OCI-LY1 (cell line): Measurements from ENCODE around the gene SETD1A.

ENCODE experiments used
- H2AFZ ChIP-seq: fragments of 200-600 bp; sonication (generic), shearing (Covaris generic); 2 replicates; pipeline ENCODE4 v1.6.0; 2014; ENCODE audit warnings: antibody characterized with exemption, mild to moderate bottlenecking, low read length
- H3F3A ChIP-seq: fragments of 200-600 bp; sonication (generic), shearing (Covaris generic); 2 replicates; pipeline ENCODE4 v1.6.0; 2014; ENCODE audit warnings: mild to moderate bottlenecking, antibody characterized with exemption, low read length, moderate library complexity; ENCODE audit not compliant: insufficient read depth
- H3K27ac ChIP-seq: fragments of 200-600 bp; sonication (generic); 2 replicates; pipeline ENCODE4 v1.5.1; 2014; ENCODE audit warnings: low read length, mixed run types, mild to moderate bottlenecking, low read depth; ENCODE audit not compliant: poor library complexity, severe bottlenecking
- H3K27me3 ChIP-seq: fragments of 200-600 bp; sonication (generic); 2 replicates; pipeline ENCODE4 v1.6.0; 2014; ENCODE audit warnings: antibody characterized with exemption, mild to moderate bottlenecking, low read length, moderate library complexity; ENCODE audit not compliant: insufficient read depth
- H3K36me3 ChIP-seq: fragments of 200-600 bp; sonication (generic); 2 replicates; pipeline ENCODE4 v1.6.1; 2014; ENCODE audit warnings: mild to moderate bottlenecking, antibody characterized with exemption, low read length, moderate library complexity, mixed read lengths; ENCODE audit not compliant: insufficient read depth
- H3K4me1 ChIP-seq: fragments of 200-600 bp; sonication (generic); 2 replicates; pipeline ENCODE4 v1.5.1; 2014; ENCODE audit warnings: mild to moderate bottlenecking, low read length, moderate library complexity; ENCODE audit not compliant: insufficient read depth, severe bottlenecking
- H3K4me2 ChIP-seq: fragments of 200-600 bp; sonication (generic), shearing (Covaris generic); 2 replicates; pipeline ENCODE4 v1.6.1; 2014; ENCODE audit warnings: low read length
- H3K4me3 ChIP-seq: fragments of 200-600 bp; sonication (generic); 2 replicates; pipeline ENCODE4 v1.5.1; 2014; ENCODE audit warnings: low read length, low read depth, mild to moderate bottlenecking, mixed read lengths; ENCODE audit not compliant: poor library complexity, severe bottlenecking
- H3K79me2 ChIP-seq: fragments of 200-600 bp; shearing (Covaris generic); 2 replicates; pipeline ENCODE4 v1.6.1; 2016; ENCODE audit warnings: mixed run types, low read length, mixed read lengths; ENCODE audit not compliant: insufficient read depth
- H3K9ac ChIP-seq: fragments of 200-600 bp; sonication (generic), shearing (Covaris generic); 2 replicates; pipeline ENCODE4 v1.6.1; 2014; ENCODE audit warnings: mild to moderate bottlenecking, low read length, mixed read lengths
- H3K9me2 ChIP-seq: fragments of 200-600 bp; sonication (generic), shearing (Covaris generic); 2 replicates; pipeline ENCODE4 v1.6.1; 2014; ENCODE audit warnings: low read depth, mild to moderate bottlenecking, low read length, mixed read lengths
- H3K9me3 ChIP-seq: fragments of 200-600 bp; shearing (Covaris generic); 2 replicates; pipeline ENCODE4 v1.6.1; 2014; ENCODE audit warnings: low read length, mixed read lengths
- H4K20me1 ChIP-seq: fragments of 200-600 bp; sonication (generic), shearing (Covaris generic); 2 replicates; pipeline ENCODE4 v1.6.0; 2016; ENCODE audit warnings: mild to moderate bottlenecking, low read length; ENCODE audit not compliant: insufficient read depth
- EZH2 ChIP-seq: fragments of 200-600 bp; sonication (generic), shearing (Covaris generic); IDR thresholded peaks from 2 replicates; pipeline ENCODE4 v1.8.0; 2017; ENCODE audit warnings: borderline replicate concordance, mixed run types, mild to moderate bottlenecking, antibody characterized with exemption, low read length, moderate library complexity, mixed read lengths
- TF ChIP-seq, protein P1 (sequence below): fragments of 200-600 bp; sonication (generic), shearing (Covaris generic); IDR thresholded peaks from 2 replicates; pipeline ENCODE4 v1.5.1; 2017; ENCODE audit warnings: mild to moderate bottlenecking, antibody characterized with exemption, low read length, moderate library complexity, mixed read lengths

SETD1A gene

DNA sequence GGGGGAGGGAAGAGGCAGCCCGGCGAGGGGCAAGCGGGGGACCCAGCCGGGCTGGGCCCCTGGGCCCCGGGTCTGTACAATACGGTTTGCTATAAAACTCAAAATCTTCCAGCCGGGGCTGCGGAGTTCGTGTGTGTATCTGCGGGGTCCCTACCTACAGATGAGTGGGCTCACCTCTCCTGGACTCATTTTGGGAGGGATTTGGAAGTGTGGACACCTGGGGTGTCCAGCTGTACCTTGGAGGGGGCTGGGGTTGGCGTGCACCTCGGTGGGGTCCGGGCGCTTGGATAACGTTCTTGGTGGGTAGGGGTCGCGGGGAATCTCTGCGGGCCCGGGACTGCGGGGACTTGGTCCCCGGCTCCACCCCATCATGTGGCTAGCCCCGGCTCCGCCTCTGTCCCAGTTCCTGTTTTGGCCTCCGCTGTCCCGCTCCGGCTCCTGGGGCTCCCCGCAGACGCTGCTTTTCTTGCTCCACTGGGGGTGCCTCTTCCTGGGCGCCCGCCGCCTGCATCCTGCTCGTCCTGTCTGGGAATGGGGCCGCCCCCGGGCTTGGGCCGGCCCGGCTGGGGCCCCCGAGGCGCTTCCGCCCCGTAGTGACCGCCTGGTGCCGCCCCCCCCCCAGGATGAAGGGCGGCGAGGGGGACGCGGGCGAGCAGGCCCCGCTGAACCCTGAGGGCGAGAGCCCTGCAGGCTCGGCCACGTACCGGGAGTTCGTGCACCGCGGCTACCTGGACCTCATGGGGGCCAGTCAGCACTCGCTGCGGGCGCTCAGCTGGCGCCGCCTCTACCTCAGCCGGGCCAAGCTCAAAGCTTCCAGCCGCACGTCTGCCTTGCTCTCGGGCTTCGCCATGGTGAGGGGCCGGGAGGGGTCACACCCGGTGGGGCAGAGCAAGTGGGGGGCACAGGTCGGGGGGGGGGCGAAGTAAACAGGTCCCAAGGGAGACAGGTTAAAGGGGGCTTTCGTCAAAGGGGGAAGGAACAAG is 8.6 kb upstream of the SETD1A start, which contains the start of gene ORAI3:
ORAI3 (plus strand) TSS at position 402 of the 983 bp plus-strand sequence; CDS start at position 624, 222 bp downstream.
- H3K27ac ChIP-seq = peak within 1 kb of the TSS; percentile 31
- H4K20me1 ChIP-seq = no peaks in the 10 kb centered on the region
- H3F3A ChIP-seq = no peaks in the 10 kb centered on the region
- H3K36me3 ChIP-seq = peaks cover 8% of the 10 kb centered on the region; the same call in 1 of the 2 replicates
- no peak within 1 kb of the TSS for H2AFZ ChIP-seq
- peak within 1 kb of the TSS; percentile 96 for H3K4me2 ChIP-seq
- H3K9me3 ChIP-seq = no peaks in the 10 kb centered on the region
- no peaks in the 10 kb centered on the region for H3K27me3 ChIP-seq
- H3K9ac ChIP-seq = peak within 1 kb of the TSS; percentile 87
- H3K4me1 ChIP-seq = peaks cover 16% of the 10 kb centered on the region
- no peaks in the 10 kb centered on the region for H3K79me2 ChIP-seq
- no peaks in the 10 kb centered on the region for H3K9me2 ChIP-seq
- peak within 1 kb of the TSS; percentile 82 for H3K4me3 ChIP-seq
- TF ChIP-seq, protein P1, sequence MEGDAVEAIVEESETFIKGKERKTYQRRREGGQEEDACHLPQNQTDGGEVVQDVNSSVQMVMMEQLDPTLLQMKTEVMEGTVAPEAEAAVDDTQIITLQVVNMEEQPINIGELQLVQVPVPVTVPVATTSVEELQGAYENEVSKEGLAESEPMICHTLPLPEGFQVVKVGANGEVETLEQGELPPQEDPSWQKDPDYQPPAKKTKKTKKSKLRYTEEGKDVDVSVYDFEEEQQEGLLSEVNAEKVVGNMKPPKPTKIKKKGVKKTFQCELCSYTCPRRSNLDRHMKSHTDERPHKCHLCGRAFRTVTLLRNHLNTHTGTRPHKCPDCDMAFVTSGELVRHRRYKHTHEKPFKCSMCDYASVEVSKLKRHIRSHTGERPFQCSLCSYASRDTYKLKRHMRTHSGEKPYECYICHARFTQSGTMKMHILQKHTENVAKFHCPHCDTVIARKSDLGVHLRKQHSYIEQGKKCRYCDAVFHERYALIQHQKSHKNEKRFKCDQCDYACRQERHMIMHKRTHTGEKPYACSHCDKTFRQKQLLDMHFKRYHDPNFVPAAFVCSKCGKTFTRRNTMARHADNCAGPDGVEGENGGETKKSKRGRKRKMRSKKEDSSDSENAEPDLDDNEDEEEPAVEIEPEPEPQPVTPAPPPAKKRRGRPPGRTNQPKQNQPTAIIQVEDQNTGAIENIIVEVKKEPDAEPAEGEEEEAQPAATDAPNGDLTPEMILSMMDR = no peak
- no peak for TF ChIP-seq EZH2

DNA sequence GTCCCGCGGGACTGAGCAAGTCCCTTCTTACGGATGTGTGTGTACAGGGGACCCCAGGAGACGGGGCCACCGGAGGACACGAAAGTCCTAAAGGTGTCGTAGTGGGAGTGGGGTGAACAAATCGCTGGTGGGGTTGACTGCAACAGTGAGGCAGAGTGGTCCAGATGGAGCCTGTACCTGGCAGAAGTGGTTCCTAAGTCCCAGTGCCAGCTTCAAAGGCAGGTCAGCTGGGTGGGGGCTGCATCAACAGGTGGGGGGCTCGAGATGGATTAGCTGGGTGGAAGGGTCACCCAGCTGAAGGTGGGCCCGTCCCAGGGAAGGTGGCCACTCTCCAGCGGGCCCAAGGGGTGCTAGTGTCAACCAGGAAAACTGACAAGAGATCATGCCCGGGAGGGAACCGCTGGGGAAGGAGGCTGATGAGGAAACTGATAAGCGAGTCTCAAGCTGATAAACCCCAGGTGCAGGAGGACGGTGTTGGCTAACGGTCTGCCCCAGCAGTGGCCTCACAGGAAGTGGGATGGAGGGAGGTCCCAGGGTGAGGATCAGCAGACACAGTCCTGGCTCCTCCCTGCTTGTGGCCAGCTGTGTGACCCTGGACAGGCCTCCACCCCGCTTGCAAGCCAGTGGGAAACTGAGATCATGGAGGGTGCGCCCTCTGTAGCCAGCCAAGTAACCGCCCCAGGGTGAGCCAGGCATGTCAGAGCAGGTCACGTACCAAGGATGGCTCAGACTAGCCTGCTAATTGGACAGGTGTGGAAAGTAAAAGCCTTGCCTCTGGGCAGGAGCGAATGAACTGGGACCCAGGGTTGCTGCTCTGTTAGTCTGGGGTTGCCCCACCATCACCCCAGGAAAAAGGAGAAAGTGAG is 7.7 kb upstream of the SETD1A start:
- H3K36me3 ChIP-seq = 0 out of 2 replicates have a peak, but pooled peaks cover under 1% of the 10 kb centered on the region
- no peaks in the 10 kb centered on the region for H3K9me3 ChIP-seq
- peak overlapping the region; percentile 82 for H3K4me3 ChIP-seq
- no peaks in the 10 kb centered on the region for H3K27me3 ChIP-seq
- H3K4me1 ChIP-seq = peaks cover 16% of the 10 kb centered on the region
- peak overlapping the region; percentile 31 for H3K27ac ChIP-seq
- H3K9me2 ChIP-seq = no peaks in the 10 kb centered on the region
- no peaks in the 10 kb centered on the region for H3F3A ChIP-seq
- H3K79me2 ChIP-seq = no peaks in the 10 kb centered on the region
- H3K4me2 ChIP-seq = peak overlapping the region; percentile 96
- H2AFZ ChIP-seq = no peak overlapping the region
- H4K20me1 ChIP-seq = no peaks in the 10 kb centered on the region
- TF ChIP-seq, protein P1 = peak; percentile 59
- no peak for TF ChIP-seq EZH2
- H3K9ac ChIP-seq = peak overlapping the region; percentile 87

DNA sequence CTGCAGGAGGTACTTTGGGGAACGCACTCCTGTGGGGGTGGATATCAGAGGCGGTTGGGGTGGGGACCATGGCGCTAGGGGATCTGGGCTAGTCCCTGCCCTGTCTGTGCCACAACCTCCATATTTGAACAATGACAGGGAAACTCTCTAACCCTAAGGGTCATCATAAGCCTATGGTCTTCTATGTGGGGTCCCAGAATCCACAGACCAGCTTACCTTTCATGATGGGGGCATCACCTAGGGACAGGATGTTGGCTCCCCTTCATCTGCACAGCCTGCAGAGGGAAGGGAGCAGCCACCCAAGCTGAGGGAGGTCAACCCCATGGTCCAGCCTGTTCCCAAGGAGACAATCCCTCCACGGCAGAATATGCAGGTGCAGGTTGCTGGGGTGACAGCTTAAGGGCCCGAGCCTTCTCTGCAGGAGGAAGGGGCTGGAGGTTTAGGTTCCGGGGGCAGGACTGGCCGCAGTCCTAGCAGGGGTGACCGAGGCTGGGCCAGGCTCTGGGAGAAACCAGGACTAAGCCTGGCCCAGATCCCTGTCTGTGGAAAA is 7.0 kb upstream of the SETD1A start:
- Histone ChIP-seq H4K20me1 (no peaks in the 10 kb centered on the region), H2AFZ (no peak overlapping the region), H3K79me2 (no peaks in the 10 kb centered on the region), H3K9me3 (no peaks in the 10 kb centered on the region), H3K27me3 (no peaks in the 10 kb centered on the region), H3K9ac (peak overlapping the region; percentile 87; the same call in 1 of the 2 replicates), H3K36me3 (no peaks in the 10 kb centered on the region), H3K4me3 (peak overlapping the region; percentile 82), H3K9me2 (no peaks in the 10 kb centered on the region), H3F3A (no peaks in the 10 kb centered on the region), H3K4me2 (peak overlapping the region; percentile 96), H3K4me1 (peaks cover 16% of the 10 kb centered on the region), H3K27ac (peak overlapping the region; percentile 31)
- TF ChIP-seq, protein P1 = no peak
